Measurements from ENCODE around the gene DUOXA1.

The DUOXA1 gene

DNA sequence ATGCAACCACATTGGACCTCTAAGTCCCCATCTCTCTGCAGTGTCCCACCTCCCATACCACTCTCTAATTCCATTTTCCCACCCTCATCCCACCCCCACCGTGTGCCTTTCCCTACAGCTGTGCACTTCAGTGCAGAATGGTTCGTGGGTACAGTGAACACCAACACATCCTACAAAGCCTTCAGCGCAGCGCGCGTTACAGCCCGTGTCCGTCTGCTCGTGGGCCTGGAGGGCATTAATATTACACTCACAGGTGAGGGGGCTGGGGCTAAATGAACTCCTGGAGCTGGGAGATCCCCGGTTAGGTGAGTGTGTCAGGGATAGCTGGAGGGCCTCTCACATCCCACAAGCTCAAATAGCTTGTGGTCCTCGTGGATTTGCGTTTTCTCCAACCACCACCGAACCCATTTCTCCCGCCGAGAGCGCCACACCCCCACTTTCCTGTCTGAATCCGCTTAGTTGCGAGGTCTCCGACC, 13.6 kb downstream of the DUOXA1 start:
- H3K36me3 ChIP-seq (ENCODE audit: insufficient read depth, low read length): no peaks in the 10 kb centered on the region
- no peak overlapping the region for H3K27ac ChIP-seq (ENCODE audit: low read depth, low read length)
- H3K4me1 ChIP-seq (ENCODE audit: insufficient read depth, low read length): peaks cover 19% of the 10 kb centered on the region
- peaks cover 61 to 77% of the 10 kb centered on the region in 2 donors for H3K27me3 ChIP-seq (ENCODE audit: control insufficient read depth in 1 of 2, insufficient read depth in 2 of 2, low read length in 2 of 2)
- H3K9ac ChIP-seq (ENCODE audit: low read length): no peak overlapping the region
- no peaks in the 10 kb centered on the region for H3K9me3 ChIP-seq (ENCODE audit: low read length)
- no peak overlapping the region for H3K4me3 ChIP-seq (ENCODE audit: low read depth in 1 of 2, low read length in 2 of 2)

DNA sequence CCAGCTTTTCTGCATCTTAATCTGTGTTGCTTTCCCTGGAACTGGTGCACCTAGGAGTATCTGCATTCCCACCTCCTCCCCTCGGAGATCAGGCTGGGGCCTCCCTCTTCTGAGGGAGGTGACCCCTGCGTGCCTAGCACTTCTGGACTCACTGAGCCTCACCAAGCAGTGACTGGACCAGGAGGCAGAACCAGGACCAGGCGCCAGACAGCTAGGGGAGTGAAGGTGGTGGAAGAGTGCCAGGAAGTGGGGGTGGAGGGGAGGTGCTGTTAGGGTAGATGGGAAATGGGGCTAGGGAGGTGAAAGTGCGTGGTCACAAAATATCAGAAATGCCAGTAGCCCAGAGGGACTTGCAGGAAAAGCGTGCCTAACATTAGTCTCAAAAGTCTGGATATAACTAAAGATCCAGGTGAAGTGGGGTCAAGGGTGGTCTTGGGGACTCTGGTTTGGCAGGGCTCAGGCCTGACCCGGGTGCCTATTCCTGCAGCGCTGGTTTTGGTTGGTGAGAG, 14.3 kb downstream of the DUOXA1 start:
- Histone ChIP-seq H3K27me3 (ENCODE audit: control insufficient read depth in 1 of 2, insufficient read depth in 2 of 2, low read length in 2 of 2) (peaks cover 61 to 81% of the 10 kb centered on the region in 2 donors), H3K27ac (ENCODE audit: low read depth, low read length) (no peak overlapping the region), H3K9me3 (ENCODE audit: low read length) (no peaks in the 10 kb centered on the region), H3K4me3 (ENCODE audit: low read depth in 1 of 2, low read length in 2 of 2) (no peak overlapping the region), H3K9ac (ENCODE audit: low read length) (no peak overlapping the region), H3K36me3 (ENCODE audit: insufficient read depth, low read length) (no peaks in the 10 kb centered on the region), H3K4me1 (ENCODE audit: insufficient read depth, low read length) (peaks cover 19% of the 10 kb centered on the region)

DNA sequence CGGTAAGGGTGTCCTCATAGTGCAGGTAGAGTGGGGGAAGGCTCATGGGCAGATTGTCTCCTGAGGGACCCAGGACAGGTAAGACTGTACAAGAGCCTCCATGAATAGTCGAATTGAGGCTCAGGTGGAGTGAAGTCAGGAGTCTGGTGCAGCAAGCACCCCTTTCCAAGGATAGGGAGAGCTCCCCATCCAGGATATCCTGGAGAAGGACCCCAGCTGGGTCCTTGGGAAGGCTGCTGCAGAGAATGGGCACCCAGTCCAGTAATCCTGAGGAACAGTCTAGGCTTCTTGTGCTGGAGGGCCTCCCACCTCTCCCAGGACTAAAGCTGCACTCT, 15.0 kb downstream of the DUOXA1 start:
- no peaks in the 10 kb centered on the region for H3K36me3 ChIP-seq (ENCODE audit: insufficient read depth, low read length)
- H3K4me3 ChIP-seq (ENCODE audit: low read depth in 1 of 2, low read length in 2 of 2): no peak overlapping the region
- H3K4me1 ChIP-seq (ENCODE audit: insufficient read depth, low read length): peaks cover 19% of the 10 kb centered on the region
- peaks cover 61 to 88% of the 10 kb centered on the region in 2 donors for H3K27me3 ChIP-seq (ENCODE audit: control insufficient read depth in 1 of 2, insufficient read depth in 2 of 2, low read length in 2 of 2)
- no peak overlapping the region for H3K9ac ChIP-seq (ENCODE audit: low read length)
- no peak overlapping the region for H3K27ac ChIP-seq (ENCODE audit: low read depth, low read length)
- no peaks in the 10 kb centered on the region for H3K9me3 ChIP-seq (ENCODE audit: low read length)

DNA sequence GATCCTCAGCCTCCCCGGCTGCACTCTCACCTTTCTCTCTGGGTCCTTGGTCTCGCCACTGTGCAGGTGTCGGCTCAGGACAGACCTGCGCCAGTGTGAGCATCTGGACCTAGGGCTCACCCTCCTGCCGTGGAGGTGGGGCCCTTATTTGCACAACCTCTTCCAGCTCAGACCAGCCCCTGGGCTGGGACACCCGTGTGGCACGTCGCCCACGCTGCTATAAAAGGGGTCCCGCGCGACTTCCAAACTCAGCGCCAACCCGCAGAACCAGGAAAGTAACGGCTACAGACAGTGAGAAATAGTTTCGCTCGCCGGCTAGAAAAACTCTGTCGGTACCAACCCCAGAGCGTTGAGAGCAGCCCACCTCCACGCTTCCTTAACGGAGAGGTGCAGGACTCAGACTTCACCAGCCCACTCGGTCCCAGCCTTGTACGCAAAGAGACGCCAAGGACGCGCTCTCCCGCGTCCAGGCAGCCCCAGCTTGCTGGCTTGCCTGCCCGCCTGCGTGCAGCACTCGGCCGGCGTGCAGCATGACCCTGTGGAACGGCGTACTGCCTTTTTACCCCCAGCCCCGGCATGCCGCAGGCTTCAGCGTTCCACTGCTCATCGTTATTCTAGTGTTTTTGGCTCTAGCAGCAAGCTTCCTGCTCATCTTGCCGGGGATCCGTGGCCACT, 15.5 kb downstream of the DUOXA1 start, which contains the start of the genes DUOX2 and DUOXA2:
Gene DUOX2, minus strand, starts transcription at position 97 of the 675 bp plus-strand sequence. CDS start 761 bp downstream, outside the sequence.
Gene DUOXA2, plus strand, starts transcription at position 251 of the 675 bp plus-strand sequence. Its CDS starts 280 bp downstream, at position 531.
- H3K4me3 ChIP-seq (ENCODE audit: low read depth in 1 of 2, low read length in 2 of 2): no peak within 1 kb of the TSS
- peaks cover 19% of the 10 kb centered on the region for H3K4me1 ChIP-seq (ENCODE audit: insufficient read depth, low read length)
- H3K27me3 ChIP-seq (ENCODE audit: control insufficient read depth in 1 of 2, insufficient read depth in 2 of 2, low read length in 2 of 2): peaks cover 61 to 88% of the 10 kb centered on the region in 2 donors
- no peak within 1 kb of the TSS for H3K27ac ChIP-seq (ENCODE audit: low read depth, low read length)
- no peaks in the 10 kb centered on the region for H3K9me3 ChIP-seq (ENCODE audit: low read length)
- H3K36me3 ChIP-seq (ENCODE audit: insufficient read depth, low read length): no peaks in the 10 kb centered on the region
- no peak within 1 kb of the TSS for H3K9ac ChIP-seq (ENCODE audit: low read length)

DNA sequence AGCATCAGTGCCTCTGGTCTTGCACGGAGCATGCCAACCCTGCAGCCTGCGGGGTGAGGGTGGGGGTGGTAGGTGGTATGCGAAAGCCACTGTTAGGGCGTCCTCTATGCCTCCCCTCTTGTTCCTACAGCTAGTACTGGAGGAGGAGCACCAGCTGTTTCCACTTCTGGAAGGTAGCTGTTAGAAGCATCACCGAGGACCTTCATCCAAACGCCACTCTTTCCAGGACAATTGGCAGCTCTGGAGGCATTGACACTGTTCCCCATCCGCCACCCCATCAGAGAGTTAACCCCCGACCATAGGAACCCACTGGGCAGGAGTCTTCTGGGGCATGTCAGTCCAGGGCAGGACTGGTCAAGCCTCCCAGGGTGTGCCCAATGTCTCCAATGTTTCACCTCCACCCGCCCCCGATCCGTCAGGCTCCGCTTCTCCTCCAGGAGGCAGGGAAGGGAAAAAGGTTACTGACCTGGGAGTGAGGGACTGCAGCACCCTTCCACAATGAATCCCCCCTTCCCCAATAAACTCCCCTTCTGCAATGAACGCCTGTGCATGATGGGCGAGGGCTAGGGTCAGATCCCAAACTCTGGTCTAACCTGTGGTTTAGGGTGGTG, 16.2 kb downstream of the DUOXA1 start:
- no peaks in the 10 kb centered on the region for H3K9me3 ChIP-seq (ENCODE audit: low read length)
- H3K27me3 ChIP-seq (ENCODE audit: control insufficient read depth in 1 of 2, insufficient read depth in 2 of 2, low read length in 2 of 2): peaks cover 61 to 85% of the 10 kb centered on the region in 2 donors
- no peak overlapping the region for H3K9ac ChIP-seq (ENCODE audit: low read length)
- no peaks in the 10 kb centered on the region for H3K36me3 ChIP-seq (ENCODE audit: insufficient read depth, low read length)
- H3K27ac ChIP-seq (ENCODE audit: low read depth, low read length): no peak overlapping the region
- H3K4me3 ChIP-seq (ENCODE audit: low read depth in 1 of 2, low read length in 2 of 2): no peak overlapping the region
- H3K4me1 ChIP-seq (ENCODE audit: insufficient read depth, low read length): peaks cover 19% of the 10 kb centered on the region

DNA sequence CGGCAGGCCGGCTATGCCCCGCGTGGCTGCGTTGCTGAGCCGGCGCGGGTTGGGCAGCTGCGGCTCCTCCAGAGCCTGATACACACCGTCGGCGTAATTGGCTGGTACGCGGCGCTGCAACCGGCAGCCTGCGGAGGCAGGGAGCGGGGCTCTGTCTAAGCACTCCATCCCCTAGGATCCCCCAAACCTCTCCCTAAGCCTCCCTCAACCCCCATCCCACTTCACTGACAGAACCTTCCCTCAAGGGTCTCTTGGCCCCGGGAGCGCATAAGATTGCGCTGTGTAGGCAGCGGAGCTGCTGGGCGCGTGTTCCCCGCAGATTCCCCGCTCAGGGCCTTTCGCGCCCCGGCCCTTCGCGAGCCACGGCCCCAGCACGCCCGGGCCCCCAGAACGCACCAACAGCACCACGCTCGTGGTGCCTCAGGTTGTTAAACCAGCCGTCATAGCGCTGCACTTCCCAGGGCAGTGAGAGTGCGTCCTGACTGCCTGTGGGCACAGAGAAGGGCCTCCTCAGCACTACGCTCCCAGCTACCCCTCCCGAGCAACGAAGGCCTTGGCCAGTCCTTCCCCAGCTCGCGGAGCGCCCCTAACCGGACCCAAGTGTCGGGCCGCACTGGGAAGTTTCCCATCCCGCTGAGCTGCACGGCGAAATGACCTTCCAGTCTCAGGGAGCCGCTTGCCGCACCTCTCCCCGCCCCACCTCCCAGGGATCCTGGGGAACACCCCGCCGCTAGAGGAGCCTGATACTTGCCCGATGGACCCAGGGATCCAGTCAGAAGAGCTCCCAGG, 16.9 kb downstream of the DUOXA1 start:
- Histone ChIP-seq H3K27ac (ENCODE audit: low read depth, low read length) (no peak overlapping the region), H3K9ac (ENCODE audit: low read length) (no peak overlapping the region), H3K9me3 (ENCODE audit: low read length) (no peaks in the 10 kb centered on the region), H3K4me1 (ENCODE audit: insufficient read depth, low read length) (peaks cover 17% of the 10 kb centered on the region), H3K27me3 (ENCODE audit: control insufficient read depth in 1 of 2, insufficient read depth in 2 of 2, low read length in 2 of 2) (peaks cover 59 to 82% of the 10 kb centered on the region in 2 donors), H3K36me3 (ENCODE audit: insufficient read depth, low read length) (no peaks in the 10 kb centered on the region), H3K4me3 (ENCODE audit: low read depth in 1 of 2, low read length in 2 of 2) (no peak overlapping the region)

GRCh38 chr15:45112143-45112590, 17.5 kb downstream of the DUOXA1 start:
- Histone ChIP-seq H3K27me3 (ENCODE audit: control insufficient read depth in 1 of 2, insufficient read depth in 2 of 2, low read length in 2 of 2) (peaks cover 53 to 76% of the 10 kb centered on the region in 2 donors), H3K36me3 (ENCODE audit: insufficient read depth, low read length) (no peaks in the 10 kb centered on the region), H3K9me3 (ENCODE audit: low read length) (no peaks in the 10 kb centered on the region), H3K9ac (ENCODE audit: low read length) (no peak overlapping the region), H3K4me3 (ENCODE audit: low read depth in 1 of 2, low read length in 2 of 2) (no peak overlapping the region), H3K27ac (ENCODE audit: low read depth, low read length) (no peak overlapping the region), H3K4me1 (ENCODE audit: insufficient read depth, low read length) (peaks cover 13% of the 10 kb centered on the region)

- H3K4me3 ChIP-seq (ENCODE audit: low read depth in 1 of 2, low read length in 2 of 2): no peak overlapping the region
- no peaks in the 10 kb centered on the region for H3K9me3 ChIP-seq (ENCODE audit: low read length)
- no peaks in the 10 kb centered on the region for H3K36me3 ChIP-seq (ENCODE audit: insufficient read depth, low read length)
- peaks cover 7% of the 10 kb centered on the region for H3K4me1 ChIP-seq (ENCODE audit: insufficient read depth, low read length)
- peaks cover 47 to 70% of the 10 kb centered on the region in 2 donors for H3K27me3 ChIP-seq (ENCODE audit: control insufficient read depth in 1 of 2, insufficient read depth in 2 of 2, low read length in 2 of 2)
- no peak overlapping the region for H3K27ac ChIP-seq (ENCODE audit: low read depth, low read length)
- H3K9ac ChIP-seq (ENCODE audit: low read length): no peak overlapping the region
These were observed 18.1 kb downstream of the DUOXA1 start for GRCh38 chr15:45111390-45112142.

DNA sequence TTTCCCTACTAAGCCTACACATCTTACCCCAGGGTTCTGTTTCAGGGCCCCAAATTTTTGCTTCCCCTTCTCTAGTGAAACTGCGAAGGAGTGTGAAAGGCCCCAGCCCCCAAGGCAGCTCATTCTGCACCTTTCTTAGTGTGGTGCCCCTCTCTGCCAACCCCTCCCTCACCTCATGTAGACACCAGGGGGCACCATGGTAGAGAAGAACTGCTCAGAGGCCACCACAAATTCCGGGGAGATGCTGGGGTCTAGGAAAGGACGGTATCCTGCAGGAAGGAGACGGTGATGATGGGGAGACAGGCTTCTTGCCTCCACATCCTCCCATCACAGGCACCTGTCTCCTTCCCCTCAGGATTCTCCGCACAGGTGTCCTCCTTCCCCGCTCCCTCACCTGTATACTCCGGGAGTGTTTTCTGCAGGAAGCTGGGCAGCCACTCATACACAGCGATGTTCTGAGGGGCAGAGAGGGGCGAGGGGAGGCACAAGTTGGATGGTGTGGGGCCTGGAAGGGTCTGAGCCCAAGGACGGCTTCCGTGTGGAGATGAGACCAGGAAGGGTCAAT, 19.3 kb downstream of the DUOXA1 start:
- H3K9me3 ChIP-seq (ENCODE audit: low read length): no peaks in the 10 kb centered on the region
- no peaks in the 10 kb centered on the region for H3K36me3 ChIP-seq (ENCODE audit: insufficient read depth, low read length)
- no peak overlapping the region for H3K9ac ChIP-seq (ENCODE audit: low read length)
- no peak overlapping the region for H3K4me3 ChIP-seq (ENCODE audit: low read depth in 1 of 2, low read length in 2 of 2)
- no peak overlapping the region for H3K27ac ChIP-seq (ENCODE audit: low read depth, low read length)
- H3K4me1 ChIP-seq (ENCODE audit: insufficient read depth, low read length): peaks cover 7% of the 10 kb centered on the region
- H3K27me3 ChIP-seq (ENCODE audit: control insufficient read depth in 1 of 2, insufficient read depth in 2 of 2, low read length in 2 of 2): peaks cover 35 to 58% of the 10 kb centered on the region in 2 donors

- no peaks in the 10 kb centered on the region for H3K36me3 ChIP-seq (ENCODE audit: insufficient read depth, low read length)
- no peak overlapping the region for H3K9ac ChIP-seq (ENCODE audit: low read length)
- no peaks in the 10 kb centered on the region for H3K9me3 ChIP-seq (ENCODE audit: low read length)
- H3K4me1 ChIP-seq (ENCODE audit: insufficient read depth, low read length): peaks cover 7% of the 10 kb centered on the region
- peaks cover 12 to 36% of the 10 kb centered on the region in 2 donors for H3K27me3 ChIP-seq (ENCODE audit: control insufficient read depth in 1 of 2, insufficient read depth in 2 of 2, low read length in 2 of 2)
- H3K4me3 ChIP-seq (ENCODE audit: low read depth in 1 of 2, low read length in 2 of 2): no peak overlapping the region
- no peak overlapping the region for H3K27ac ChIP-seq (ENCODE audit: low read depth, low read length)
These were observed 21.6 kb downstream of the DUOXA1 start for GRCh38 chr15:45107941-45108630.
